GM12864 (cell line): ENCODE data around the gene ENPP3.

ENCODE experiments used
- DNase-seq: peaks from one replicate; pipeline ENCODE4 v3.0.0-alpha.2; 2011; ENCODE audit warnings: low read depth
- H3K4me3 ChIP-seq: 2 replicates; pipeline ENCODE4 v1.5.1; 2011; ENCODE audit warnings: mild to moderate bottlenecking, low read depth, low read length, control low read depth
- CTCF ChIP-seq: IDR thresholded peaks from 2 replicates; pipeline ENCODE4 v1.5.1; 2011; ENCODE audit warnings: low read depth, mild to moderate bottlenecking, moderate library complexity, low read length, control low read depth, inconsistent platforms; ENCODE audit errors: missing control alignments

Gene ENPP3

GRCh38 chr6:131681585-131681984 lies 44.5 kb downstream of the ENPP3 start:
- DNase-seq: no peak
- TF ChIP-seq CTCF: no peak
- H3K4me3 ChIP-seq: no peak overlapping the region

GRCh38 chr6:131682442-131682841 lies 45.3 kb downstream of the ENPP3 start:
- H3K4me3 ChIP-seq: no peak overlapping the region
- no peak for TF ChIP-seq CTCF
- DNase-seq: no peak

- H3K4me3 ChIP-seq: no peak overlapping the region
- DNase-seq: peak; percentile 59
- TF ChIP-seq CTCF: no peak
Measured at GRCh38 chr6:131683479-131683878, 46.4 kb downstream of the ENPP3 start.

DNA sequence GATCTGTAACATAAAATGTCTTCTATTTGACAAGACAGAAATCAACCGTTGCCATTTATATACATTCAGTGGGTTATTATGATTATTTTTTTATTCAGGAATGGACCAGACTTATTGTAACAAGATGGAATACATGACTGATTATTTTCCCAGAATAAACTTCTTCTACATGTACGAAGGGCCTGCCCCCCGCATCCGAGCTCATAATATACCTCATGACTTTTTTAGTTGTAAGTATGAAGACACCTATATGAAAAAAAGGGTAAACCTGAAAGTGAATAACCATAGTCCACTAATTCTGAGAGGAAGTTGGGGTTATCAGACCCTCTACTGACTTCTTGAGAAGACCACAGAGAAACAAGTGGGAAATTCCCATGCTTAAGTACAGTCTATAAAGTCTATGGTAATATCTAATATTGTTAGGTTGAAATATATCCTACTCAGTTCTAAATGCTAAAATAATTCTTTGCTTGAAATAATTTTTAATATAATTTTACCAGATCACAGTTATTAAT lies 48.2 kb downstream of the ENPP3 start:
- TF ChIP-seq CTCF: no peak
- DNase-seq: no peak
- H3K4me3 ChIP-seq: no peak overlapping the region

DNA sequence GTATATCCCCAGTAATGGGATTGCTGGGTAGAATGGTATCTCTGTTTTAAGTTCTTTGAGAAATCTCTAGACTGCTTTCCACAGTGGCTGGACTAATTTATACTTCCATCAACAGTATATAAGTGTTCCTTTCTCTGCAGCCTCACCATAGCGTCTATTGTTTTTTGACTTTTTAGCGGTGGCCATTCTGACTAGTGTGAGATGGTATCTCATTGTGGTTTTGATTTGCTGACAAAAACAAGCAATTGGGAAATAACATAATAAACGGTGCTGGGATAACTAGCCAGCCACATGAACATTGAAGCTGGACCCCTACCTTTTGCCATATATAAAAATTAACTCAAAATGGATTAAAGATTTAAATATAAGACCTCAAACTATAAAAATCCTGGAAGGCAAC lies 49.9 kb downstream of the ENPP3 start:
- no peak for DNase-seq
- TF ChIP-seq CTCF: no peak
- no peak overlapping the region for H3K4me3 ChIP-seq

- no peak overlapping the region for H3K4me3 ChIP-seq
- no peak for TF ChIP-seq CTCF
- no peak for DNase-seq
Measured at GRCh38 chr6:131688286-131688685, 51.2 kb downstream of the ENPP3 start.

- H3K4me3 ChIP-seq: no peak overlapping the region
- DNase-seq: no peak
- no peak for TF ChIP-seq CTCF
Measured at GRCh38 chr6:131692031-131692430, 54.9 kb downstream of the ENPP3 start.
